Tibial nerve (tissue), 4 donors: ENCODE data around the gene GLRA2. TPM values are rescaled to one million over a fixed set of nuclear protein-coding genes. Genes with fewer than 3 reads are reported as not detected.

Experiments used
- DNase-seq, 2 donors: peaks; one replicate each; pipeline ENCODE4 v3.0.0-alpha.2; 2019; ENCODE audit warnings: low spot score in 2 of 2
- H3K27ac ChIP-seq, 4 donors: fragments of 200-600 bp; sonication (generic) in 3 of 4; one replicate each; pipeline ENCODE4 v1.5.1; 2017 to 2019; ENCODE audit warnings: mild to moderate bottlenecking in 1 of 4
- H3K27me3 ChIP-seq, 2 donors: fragments of 200-600 bp; sonication (generic) in 1 of 2; one replicate each; pipeline versions ENCODE4 v1.5.1 to v1.6.0; 2017 to 2019
- H3K36me3 ChIP-seq, 3 donors: fragments of 200-600 bp; sonication (generic); one replicate each; pipeline ENCODE4 v1.5.1; 2018 to 2019
- H3K4me1 ChIP-seq, 4 donors: fragments of 200-600 bp; sonication (generic) in 3 of 4; one replicate each; pipeline ENCODE4 v1.5.1; 2017 to 2019
- H3K4me3 ChIP-seq, 4 donors: fragments of 200-600 bp; sonication (generic) in 3 of 4; one replicate each; pipeline ENCODE4 v1.5.1; 2017 to 2019; ENCODE audit warnings: mild to moderate bottlenecking in 1 of 4, moderate library complexity in 1 of 4
- H3K9me3 ChIP-seq, 4 donors: fragments of 200-600 bp; sonication (generic) in 3 of 4; one replicate each; pipeline ENCODE4 v1.5.1; 2017 to 2019
- CTCF ChIP-seq, 5 experiments: fragments of 200-600 bp in 3 of 5; fragments of 450-650 bp in 2 of 5; sonication (generic) in 3 of 5; IDR thresholded peaks; one replicate each; pipeline ENCODE4 v1.5.1; 2016 to 2019; ENCODE audit warnings: antibody characterized with exemption in 5 of 5, mild to moderate bottlenecking in 3 of 5, moderate library complexity in 2 of 5
- EP300 ChIP-seq, 2 donors: sonication (generic); formaldehyde crosslinking; IDR thresholded peaks; one replicate each; pipeline ENCODE4 v1.6.1; 2017; ENCODE audit warnings: antibody characterized with exemption in 2 of 2, mild to moderate bottlenecking in 1 of 2
- POLR2A ChIP-seq, 2 donors: fragments of 450-650 bp; IDR thresholded peaks; one replicate each; pipeline ENCODE4 v1.6.1; 2017; ENCODE audit warnings: antibody characterized with exemption in 2 of 2, mild to moderate bottlenecking in 2 of 2, moderate library complexity in 2 of 2
- WGBS, 2 donors: methylation state at CpG; one replicate each; pipeline ENCODE4 v1.1.5; 2018; 5-methylcytosine and 5-hydroxymethylcytosine counted together
- total RNA-seq, 4 donors: library from RNA; depleted of rRNA; stranded (reverse); fragments of >200 nt; gene quantifications; one replicate each; pipeline ENCODE4 v1.1.0, GENCODE V29; 2016

The GLRA2 gene
- total RNA-seq, 4 donors from 2014 or later = not detected

GRCh38 chrX:14528629-14529289 is 577 bp upstream of the GLRA2 start:
- DNase-seq = peak; percentile 15 to 61
- Histone ChIP-seq H3K27ac (no peak overlapping the region), H3K9me3 (no peaks in the 10 kb centered on the region), H3K4me3 (peak overlapping the region in 1 of 4 donors; percentile 27), H3K27me3 (no peaks in the 10 kb centered on the region), H3K4me1 (peaks cover 0 to 8% (median 0%) of the 10 kb centered on the region in 4 donors), H3K36me3 (no peaks in the 10 kb centered on the region)
- no peak for TF ChIP-seq POLR2A (IDR thresholded peaks at IDR 0.05)
- no peak for TF ChIP-seq EP300 (IDR thresholded peaks at IDR 0.05)
- peak in 4 of 5 experiments; percentile 8 to 39 (median 24) for TF ChIP-seq CTCF (IDR thresholded peaks at IDR 0.05)
- WGBS, 2 donors = 4 to 22% methylated on average over 14 of the region's 14 CpGs

- no peaks in the 10 kb centered on the region for H3K9me3 ChIP-seq
- H3K4me3 ChIP-seq = no peak overlapping the region
- WGBS, 2 donors = 60 to 77% methylated on average over 1 of the region's 1 CpG
- H3K27ac ChIP-seq = no peak overlapping the region
- H3K4me1 ChIP-seq = peaks cover 0 to 8% (median 0%) of the 10 kb centered on the region in 4 donors
- H3K36me3 ChIP-seq = no peaks in the 10 kb centered on the region
- no peak for DNase-seq
- H3K27me3 ChIP-seq = no peaks in the 10 kb centered on the region
- no peak for TF ChIP-seq EP300 (IDR thresholded peaks at IDR 0.05)
- TF ChIP-seq CTCF (IDR thresholded peaks at IDR 0.05) = no peak
- no peak for TF ChIP-seq POLR2A (IDR thresholded peaks at IDR 0.05)
Observed at GRCh38 chrX:14533867-14534266, 4.5 kb downstream of the GLRA2 start.

GRCh38 chrX:14546190-14546589 is 16.9 kb downstream of the GLRA2 start:
- no peak for TF ChIP-seq EP300 (IDR thresholded peaks at IDR 0.05)
- TF ChIP-seq CTCF (IDR thresholded peaks at IDR 0.05) = no peak
- no peak for TF ChIP-seq POLR2A (IDR thresholded peaks at IDR 0.05)
- Histone ChIP-seq H3K4me1 (no peaks in the 10 kb centered on the region), H3K36me3 (no peaks in the 10 kb centered on the region), H3K27me3 (no peaks in the 10 kb centered on the region), H3K27ac (no peak overlapping the region), H3K4me3 (no peak overlapping the region), H3K9me3 (no peaks in the 10 kb centered on the region)
- DNase-seq = no peak
- 66 to 85% methylated on average over 4 of the region's 4 CpGs for WGBS, 2 donors

- Histone ChIP-seq H3K27me3 (peaks cover 0 to 6% of the 10 kb centered on the region in 2 donors), H3K4me1 (no peaks in the 10 kb centered on the region), H3K4me3 (no peak overlapping the region), H3K9me3 (no peaks in the 10 kb centered on the region), H3K27ac (no peak overlapping the region), H3K36me3 (no peaks in the 10 kb centered on the region)
- TF ChIP-seq CTCF (IDR thresholded peaks at IDR 0.05) (no peak), POLR2A (IDR thresholded peaks at IDR 0.05) (no peak), EP300 (IDR thresholded peaks at IDR 0.05) (no peak)
- WGBS, 2 donors = 30 to 46% methylated on average over 3 of the region's 3 CpGs
- no peak for DNase-seq
Observed at GRCh38 chrX:14554131-14554715, 24.9 kb downstream of the GLRA2 start.

- Histone ChIP-seq H3K27ac (no peak overlapping the region), H3K9me3 (peaks cover 0 to 9% (median 0%) of the 10 kb centered on the region in 4 donors), H3K4me3 (no peak overlapping the region), H3K27me3 (no peaks in the 10 kb centered on the region), H3K4me1 (no peaks in the 10 kb centered on the region), H3K36me3 (no peaks in the 10 kb centered on the region)
- no peak for DNase-seq
- WGBS, 2 donors = 76 to 91% methylated on average over 2 of the region's 2 CpGs
- TF ChIP-seq POLR2A (IDR thresholded peaks at IDR 0.05) = no peak
- no peak for TF ChIP-seq EP300 (IDR thresholded peaks at IDR 0.05)
- no peak for TF ChIP-seq CTCF (IDR thresholded peaks at IDR 0.05)
Observed at GRCh38 chrX:14564058-14564457, 34.7 kb downstream of the GLRA2 start.
